RCC 7860 (cell line): ENCODE data around the gene SURF6.

Experiments
- DNase-seq: peaks from one replicate; pipeline ENCODE4 v3.0.0-alpha.2; 2015; ENCODE audit warnings: low spot score
- FAIRE-seq: peaks from 2 replicates; lab custom pipeline; 2012; peaks lifted over from hg19 to GRCh38; lab: Jason Lieb, UNC

Gene SURF6

DNA sequence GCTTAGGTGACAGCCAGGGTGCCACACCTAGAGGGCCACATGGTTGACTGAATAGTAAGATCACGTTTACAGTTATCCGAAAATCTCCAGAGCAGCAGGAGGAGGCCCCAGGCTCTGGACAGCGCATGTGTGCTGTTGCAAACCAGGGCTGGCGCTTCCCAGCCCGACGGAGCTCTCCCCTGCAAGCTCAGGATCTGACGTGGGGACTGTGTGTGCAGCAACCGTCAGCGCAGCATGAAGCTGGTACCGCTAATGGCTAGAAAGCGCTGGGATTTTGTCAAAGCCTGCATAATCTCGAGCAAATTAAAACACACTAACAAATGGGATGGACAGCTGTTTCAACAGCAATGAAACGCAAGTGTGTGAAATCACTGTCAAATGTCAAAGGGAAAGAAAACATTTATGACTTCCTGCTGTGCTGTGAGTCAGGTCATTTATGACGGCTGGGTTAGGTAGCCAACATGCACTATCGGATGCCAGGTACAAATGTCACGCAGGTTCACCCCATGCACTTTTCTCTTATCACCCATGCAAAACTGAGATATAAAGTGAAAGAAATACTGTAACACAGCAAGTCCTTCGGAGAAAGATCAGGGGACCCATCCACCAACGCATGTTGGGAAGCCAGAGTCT, 32.4 kb upstream of the SURF6 start:
- FAIRE-seq (no peak), DNase-seq (no peak)

DNA sequence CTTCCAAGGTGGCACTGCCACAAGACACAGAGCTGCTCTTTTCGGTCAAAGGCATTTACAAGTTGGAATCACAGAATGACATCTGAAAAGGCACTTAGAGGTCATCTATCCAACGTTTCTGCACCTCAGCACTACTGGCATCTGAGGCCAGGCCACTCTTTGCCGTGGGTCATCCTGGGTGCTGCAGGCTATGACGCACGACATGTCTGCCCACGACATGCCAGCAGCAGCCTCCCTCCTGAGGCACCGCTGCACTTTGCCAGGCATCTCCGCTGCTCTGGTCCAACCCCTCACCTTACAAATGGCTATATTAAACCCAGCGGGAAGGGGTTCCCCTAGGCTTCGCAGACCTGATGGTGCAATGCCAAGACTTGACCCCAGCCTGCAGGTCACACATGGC, 31.8 kb upstream of the SURF6 start:
- no peak for FAIRE-seq
- no peak for DNase-seq

DNA sequence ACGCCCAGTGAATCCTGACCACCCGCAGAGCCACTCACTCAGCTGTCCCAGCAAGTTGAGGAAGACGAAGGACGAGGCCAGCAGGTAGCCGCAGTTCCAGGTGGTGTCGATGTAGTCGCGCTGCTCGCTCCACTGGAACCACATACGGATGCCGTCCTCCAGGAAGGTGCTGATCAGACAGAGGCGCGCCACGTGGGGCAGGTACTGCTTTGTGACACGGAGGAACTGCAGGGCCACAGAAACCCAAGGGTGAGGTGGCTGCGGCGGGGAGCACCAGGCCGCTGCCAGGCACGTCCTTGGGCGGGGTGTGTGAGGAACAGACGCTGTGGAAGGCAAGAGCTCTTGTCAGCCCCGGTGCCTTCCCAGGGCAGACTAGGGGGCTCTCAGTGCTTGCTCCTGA, 31.2 kb upstream of the SURF6 start:
- DNase-seq (no peak), FAIRE-seq (no peak)

- FAIRE-seq (no peak), DNase-seq (no peak)
Observed at GRCh38 chr9:133366435-133366834, 30.4 kb upstream of the SURF6 start.

DNA sequence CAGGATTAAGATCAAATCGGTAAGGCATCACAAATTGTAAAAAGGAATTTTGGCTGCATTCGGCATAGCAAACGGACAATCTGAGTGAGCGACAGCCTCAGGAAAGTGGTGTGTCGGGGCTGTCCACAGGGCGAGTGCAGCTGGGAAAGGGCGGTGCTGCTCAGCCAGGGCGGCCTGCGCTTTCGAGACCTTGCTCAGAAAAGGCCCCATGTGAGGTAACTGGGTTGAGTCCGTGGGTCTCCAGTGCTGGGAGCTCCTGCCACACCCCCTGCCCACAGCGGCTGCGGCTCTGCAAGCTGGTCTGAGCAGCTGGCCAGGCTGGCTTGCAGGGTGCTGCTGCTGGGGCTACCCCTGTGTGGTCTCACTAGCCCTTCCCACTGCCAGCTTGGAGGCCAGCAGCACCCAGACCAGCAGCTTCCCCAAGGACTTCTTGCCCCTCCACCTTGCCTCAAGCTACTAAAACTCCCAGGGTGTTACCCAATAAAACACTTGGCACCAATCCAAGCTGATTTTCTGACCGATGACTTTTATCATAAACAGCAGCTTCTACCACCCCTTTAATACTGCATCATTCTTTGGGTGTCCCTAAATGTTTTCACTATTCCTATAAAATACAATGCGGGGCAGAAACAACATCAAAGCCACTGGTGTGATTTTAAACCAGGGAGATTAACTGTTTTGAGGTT, 26.5 kb upstream of the SURF6 start:
- DNase-seq (no peak), FAIRE-seq (no peak)

DNA sequence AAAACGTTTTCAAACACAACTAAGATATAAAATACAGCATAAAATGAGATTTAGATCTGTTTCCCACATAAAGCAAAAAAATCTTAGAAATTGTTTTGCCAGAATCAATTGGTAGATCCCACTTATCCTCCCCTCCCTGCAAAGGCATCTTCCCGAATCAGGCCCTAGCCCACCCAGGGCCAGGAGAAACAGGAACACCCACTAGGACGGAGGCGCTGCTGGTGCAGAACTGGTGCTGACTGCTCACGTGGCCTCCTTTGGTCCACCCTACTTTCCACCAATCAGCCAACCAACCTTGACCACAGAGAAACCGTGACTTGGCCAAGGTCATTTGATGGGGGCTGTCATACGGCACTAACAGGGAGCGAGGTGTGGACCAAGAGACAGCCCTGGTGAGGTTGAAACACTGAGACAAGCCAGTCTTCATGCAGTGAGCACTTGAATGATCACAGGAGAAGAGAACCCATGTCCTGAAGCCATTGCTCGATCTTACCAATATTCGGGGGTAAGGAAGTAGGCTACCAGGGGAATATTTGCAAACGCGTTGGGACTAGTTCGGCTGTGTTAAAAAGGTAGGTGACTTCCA, 25.6 kb upstream of the SURF6 start:
- DNase-seq (no peak), FAIRE-seq (no peak)

- DNase-seq (no peak), FAIRE-seq (no peak)
Observed at GRCh38 chr9:133360400-133361393, 24.7 kb upstream of the SURF6 start.

DNA sequence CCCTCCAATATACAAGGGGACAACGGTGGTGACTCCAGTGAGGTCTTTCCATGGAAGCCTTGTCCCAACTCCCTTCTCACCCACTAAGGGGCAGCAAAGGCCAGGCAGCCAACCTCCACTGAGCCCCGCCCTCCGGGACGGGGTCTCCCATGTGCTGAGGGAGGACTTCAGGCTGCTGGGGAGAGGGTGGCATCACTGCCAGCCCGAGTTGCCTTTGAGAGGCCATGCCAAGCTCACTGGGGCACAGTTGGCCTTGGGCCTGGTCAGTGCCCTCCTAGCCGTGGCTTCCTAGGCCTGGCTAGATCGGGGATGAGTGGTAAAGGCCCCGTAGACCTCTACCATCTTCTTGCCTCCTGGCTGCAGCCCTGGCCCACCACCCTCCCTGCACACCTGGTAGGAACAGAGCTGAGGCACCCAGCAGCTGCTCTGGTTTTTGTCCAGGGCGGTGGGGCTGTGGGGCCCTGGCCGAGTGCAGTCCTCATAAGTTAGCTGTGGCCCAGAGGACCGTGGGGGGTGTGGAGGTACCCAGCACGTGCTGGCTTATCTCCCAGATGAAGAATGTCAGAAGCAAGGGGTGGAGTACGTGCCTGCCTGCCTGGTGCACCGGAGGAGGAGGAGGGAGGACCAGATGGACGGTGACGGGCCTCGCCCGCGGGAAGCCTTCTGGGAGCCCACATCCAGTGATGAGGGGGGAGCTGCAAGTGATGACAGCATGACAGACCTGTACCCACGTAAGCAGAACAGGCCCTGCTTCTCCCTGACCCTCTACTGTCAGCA, 23.6 kb upstream of the SURF6 start:
- no peak for FAIRE-seq
- no peak for DNase-seq

GRCh38 chr9:133357656-133358055, 21.7 kb upstream of the SURF6 start:
- FAIRE-seq (no peak), DNase-seq (no peak)

- DNase-seq (peak; percentile 53), FAIRE-seq (no peak)
Observed at GRCh38 chr9:133356391-133357091, 20.6 kb upstream of the SURF6 start, which contains the start of the genes SURF1 and SURF2. Gene SURF1 (minus strand): TSS chr9:133356487. CDS start chr9:133356453, 34 bp downstream. Gene SURF2 (plus strand): TSS chr9:133356550. CDS start chr9:133356593, 43 bp downstream.

- FAIRE-seq (no peak), DNase-seq (no peak)
Observed at GRCh38 chr9:133355881-133356357, 19.9 kb upstream of the SURF6 start.

- no peak for DNase-seq
Observed at GRCh38 chr9:133354766-133355165, 18.8 kb upstream of the SURF6 start.

GRCh38 chr9:133353548-133353947, 17.6 kb upstream of the SURF6 start:
- no peak for FAIRE-seq
- no peak for DNase-seq

More at GRCh38 chr9:133354766-133355165, 18.8 kb upstream of the SURF6 start:
- FAIRE-seq: no peak

- no peak for DNase-seq
- FAIRE-seq: no peak
Observed at GRCh38 chr9:133352635-133353340, 16.8 kb upstream of the SURF6 start.

DNA sequence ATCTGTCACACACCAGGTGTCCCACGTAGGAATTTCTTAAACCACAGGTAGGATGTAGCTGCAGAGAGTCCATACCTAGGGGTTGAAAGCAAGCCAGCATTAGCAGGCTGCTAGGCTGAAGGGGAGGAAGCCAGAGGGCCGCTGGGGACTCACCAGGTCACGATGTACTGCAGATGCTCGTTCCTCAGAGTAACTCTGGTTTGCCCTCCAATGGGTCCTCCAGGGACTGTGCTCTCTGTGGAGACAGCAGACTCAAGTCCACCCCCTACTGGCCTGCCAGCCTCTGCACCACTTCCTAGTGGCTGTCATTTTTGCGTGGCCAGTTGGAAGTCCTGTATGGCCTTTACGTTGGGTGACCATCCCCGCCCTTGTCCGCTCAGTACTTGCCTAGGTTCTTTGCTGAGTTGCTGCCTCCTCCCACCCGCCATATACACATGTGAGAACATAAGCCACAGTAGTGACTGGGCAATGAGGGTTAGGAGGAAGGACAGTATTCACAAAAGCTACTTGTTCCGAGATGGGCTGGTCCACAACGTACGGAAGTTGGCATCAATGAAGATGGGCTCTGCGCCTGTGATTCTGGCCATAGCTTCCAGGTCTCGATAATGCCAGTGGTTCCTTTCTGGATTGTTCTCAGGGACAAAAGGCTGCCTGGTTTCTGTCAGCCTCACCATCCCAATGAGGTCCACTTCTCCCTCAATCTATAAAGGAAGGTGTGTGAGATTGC, 16.1 kb upstream of the SURF6 start:
- no peak for FAIRE-seq
- DNase-seq: peak; percentile 64

GRCh38 chr9:133351526-133351907, 15.5 kb upstream of the SURF6 start:
- FAIRE-seq: no peak
- DNase-seq: no peak

DNA sequence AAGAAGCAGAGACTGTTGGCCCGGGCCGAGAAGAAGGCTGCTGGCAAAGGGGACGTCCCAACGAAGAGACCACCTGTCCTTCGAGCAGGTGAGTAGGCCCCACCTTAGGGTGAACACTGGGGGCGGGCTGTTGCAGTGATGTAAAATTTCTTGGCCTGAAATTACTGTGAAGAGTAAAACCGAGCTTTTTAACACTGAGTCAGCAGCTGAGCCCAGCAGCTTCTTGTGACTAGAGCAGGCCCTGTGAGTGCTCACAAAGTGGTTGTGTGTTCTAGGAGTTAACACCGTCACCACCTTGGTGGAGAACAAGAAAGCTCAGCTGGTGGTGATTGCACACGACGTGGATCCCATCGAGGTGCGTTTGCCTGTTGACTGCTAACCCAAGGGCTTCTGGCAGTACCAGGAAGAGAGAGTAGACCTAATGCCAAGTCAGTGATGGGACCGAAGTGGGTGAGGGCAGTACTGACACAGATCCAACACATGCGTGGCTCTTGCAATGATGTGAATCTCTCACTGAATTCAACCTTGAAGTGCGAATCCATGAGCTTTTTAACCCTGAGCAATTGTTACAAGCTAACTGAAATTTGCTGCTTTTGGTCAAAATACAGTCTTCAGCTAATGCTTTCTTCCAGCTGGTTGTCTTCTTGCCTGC, 14.1 kb upstream of the SURF6 start:
- DNase-seq: no peak
- FAIRE-seq: no peak
